Measurements from ENCODE around the gene CUX1.

Gene CUX1

DNA sequence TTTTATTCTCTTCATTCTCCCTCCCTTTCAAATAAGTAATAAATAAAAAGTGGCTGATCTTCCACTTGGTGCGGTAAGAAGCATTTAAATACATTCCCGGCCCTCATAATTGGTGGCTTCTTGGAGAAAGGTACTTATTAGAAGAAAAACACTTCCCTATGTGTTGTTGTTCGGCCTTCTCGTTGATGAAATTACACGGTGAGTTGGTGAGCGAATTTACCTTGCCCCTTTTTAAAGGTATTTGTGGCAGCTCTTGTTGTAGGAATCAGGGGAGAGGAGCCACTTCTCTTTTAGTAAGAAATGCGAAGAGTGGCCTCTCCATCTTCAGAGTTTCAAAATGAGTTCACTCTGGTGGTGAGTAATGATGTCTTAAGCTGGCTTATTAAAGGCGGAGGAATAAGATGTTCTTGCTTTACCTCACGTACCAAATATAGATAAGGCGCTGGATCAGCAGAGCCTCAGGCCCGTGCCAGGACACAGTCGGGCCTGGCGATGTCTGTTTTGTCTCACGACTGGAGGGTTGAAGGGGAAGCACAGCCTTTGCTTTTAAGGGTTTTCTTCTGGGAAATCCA lies 135.9 kb downstream of the CUX1 start:
- Histone ChIP-seq H3K27ac (replicated peaks) (no peak overlapping the region), H3K4me3 (replicated peaks; ENCODE audit: insufficient read depth, low read length) (no peak overlapping the region), H3K27me3 (ENCODE audit: insufficient read depth, poor library complexity, severe bottlenecking) (no peaks in the 10 kb centered on the region)
- TF ChIP-seq, protein P1, sequence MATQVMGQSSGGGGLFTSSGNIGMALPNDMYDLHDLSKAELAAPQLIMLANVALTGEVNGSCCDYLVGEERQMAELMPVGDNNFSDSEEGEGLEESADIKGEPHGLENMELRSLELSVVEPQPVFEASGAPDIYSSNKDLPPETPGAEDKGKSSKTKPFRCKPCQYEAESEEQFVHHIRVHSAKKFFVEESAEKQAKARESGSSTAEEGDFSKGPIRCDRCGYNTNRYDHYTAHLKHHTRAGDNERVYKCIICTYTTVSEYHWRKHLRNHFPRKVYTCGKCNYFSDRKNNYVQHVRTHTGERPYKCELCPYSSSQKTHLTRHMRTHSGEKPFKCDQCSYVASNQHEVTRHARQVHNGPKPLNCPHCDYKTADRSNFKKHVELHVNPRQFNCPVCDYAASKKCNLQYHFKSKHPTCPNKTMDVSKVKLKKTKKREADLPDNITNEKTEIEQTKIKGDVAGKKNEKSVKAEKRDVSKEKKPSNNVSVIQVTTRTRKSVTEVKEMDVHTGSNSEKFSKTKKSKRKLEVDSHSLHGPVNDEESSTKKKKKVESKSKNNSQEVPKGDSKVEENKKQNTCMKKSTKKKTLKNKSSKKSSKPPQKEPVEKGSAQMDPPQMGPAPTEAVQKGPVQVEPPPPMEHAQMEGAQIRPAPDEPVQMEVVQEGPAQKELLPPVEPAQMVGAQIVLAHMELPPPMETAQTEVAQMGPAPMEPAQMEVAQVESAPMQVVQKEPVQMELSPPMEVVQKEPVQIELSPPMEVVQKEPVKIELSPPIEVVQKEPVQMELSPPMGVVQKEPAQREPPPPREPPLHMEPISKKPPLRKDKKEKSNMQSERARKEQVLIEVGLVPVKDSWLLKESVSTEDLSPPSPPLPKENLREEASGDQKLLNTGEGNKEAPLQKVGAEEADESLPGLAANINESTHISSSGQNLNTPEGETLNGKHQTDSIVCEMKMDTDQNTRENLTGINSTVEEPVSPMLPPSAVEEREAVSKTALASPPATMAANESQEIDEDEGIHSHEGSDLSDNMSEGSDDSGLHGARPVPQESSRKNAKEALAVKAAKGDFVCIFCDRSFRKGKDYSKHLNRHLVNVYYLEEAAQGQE (IDR thresholded peaks at IDR 0.05; ENCODE audit: insufficient replicate concordance, low read depth): no peak
- TF ChIP-seq POLR2AphosphoS5 (IDR thresholded peaks at IDR 0.05; ENCODE audit: low read depth) (no peak), GABPA (IDR thresholded peaks at IDR 0.05; ENCODE audit: low read depth) (no peak), SPI1 (IDR thresholded peaks at IDR 0.05; ENCODE audit: borderline replicate concordance, low read depth) (no peak)
- TF ChIP-seq, protein P2, sequence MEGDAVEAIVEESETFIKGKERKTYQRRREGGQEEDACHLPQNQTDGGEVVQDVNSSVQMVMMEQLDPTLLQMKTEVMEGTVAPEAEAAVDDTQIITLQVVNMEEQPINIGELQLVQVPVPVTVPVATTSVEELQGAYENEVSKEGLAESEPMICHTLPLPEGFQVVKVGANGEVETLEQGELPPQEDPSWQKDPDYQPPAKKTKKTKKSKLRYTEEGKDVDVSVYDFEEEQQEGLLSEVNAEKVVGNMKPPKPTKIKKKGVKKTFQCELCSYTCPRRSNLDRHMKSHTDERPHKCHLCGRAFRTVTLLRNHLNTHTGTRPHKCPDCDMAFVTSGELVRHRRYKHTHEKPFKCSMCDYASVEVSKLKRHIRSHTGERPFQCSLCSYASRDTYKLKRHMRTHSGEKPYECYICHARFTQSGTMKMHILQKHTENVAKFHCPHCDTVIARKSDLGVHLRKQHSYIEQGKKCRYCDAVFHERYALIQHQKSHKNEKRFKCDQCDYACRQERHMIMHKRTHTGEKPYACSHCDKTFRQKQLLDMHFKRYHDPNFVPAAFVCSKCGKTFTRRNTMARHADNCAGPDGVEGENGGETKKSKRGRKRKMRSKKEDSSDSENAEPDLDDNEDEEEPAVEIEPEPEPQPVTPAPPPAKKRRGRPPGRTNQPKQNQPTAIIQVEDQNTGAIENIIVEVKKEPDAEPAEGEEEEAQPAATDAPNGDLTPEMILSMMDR (IDR thresholded peaks at IDR 0.05; ENCODE audit: insufficient read depth, low read length): no peak
- DNase-seq (ENCODE audit: low read depth in 1 of 2, low spot score in 1 of 2): peak in 1 of 2 experiments; percentile 27

DNA sequence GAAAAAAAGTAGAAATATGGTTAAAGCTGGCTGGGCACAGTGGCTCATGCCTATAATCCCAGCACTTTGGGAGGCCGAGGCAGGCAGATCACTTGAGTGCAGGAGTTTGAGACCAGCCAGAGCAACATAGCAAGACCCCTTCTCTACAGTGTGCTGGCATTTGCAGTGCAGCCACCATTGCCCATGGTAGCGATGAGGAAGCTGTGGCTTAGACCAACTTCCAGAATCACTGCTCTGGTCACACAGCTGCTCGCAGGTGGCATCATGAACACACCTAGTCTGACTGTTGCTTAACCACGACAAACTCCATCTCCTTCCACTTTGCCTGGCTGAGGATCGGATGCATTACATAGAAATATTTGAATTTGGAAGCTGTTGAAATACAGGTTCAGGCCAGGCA lies 137.1 kb downstream of the CUX1 start:
- Histone ChIP-seq H3K4me3 (replicated peaks; ENCODE audit: insufficient read depth, low read length) (no peak overlapping the region), H3K27ac (replicated peaks) (no peak overlapping the region), H3K27me3 (ENCODE audit: insufficient read depth, poor library complexity, severe bottlenecking) (no peaks in the 10 kb centered on the region)
- DNase-seq (ENCODE audit: low read depth in 1 of 2, low spot score in 1 of 2): peak; percentile 12 to 25
- TF ChIP-seq GABPA (IDR thresholded peaks at IDR 0.05; ENCODE audit: low read depth) (no peak), SPI1 (IDR thresholded peaks at IDR 0.05; ENCODE audit: borderline replicate concordance, low read depth) (no peak), POLR2AphosphoS5 (IDR thresholded peaks at IDR 0.05; ENCODE audit: low read depth) (no peak)
- TF ChIP-seq, protein P2 (IDR thresholded peaks at IDR 0.05; ENCODE audit: insufficient read depth, low read length): no peak
- TF ChIP-seq, protein P1 (IDR thresholded peaks at IDR 0.05; ENCODE audit: insufficient replicate concordance, low read depth): no peak

DNA sequence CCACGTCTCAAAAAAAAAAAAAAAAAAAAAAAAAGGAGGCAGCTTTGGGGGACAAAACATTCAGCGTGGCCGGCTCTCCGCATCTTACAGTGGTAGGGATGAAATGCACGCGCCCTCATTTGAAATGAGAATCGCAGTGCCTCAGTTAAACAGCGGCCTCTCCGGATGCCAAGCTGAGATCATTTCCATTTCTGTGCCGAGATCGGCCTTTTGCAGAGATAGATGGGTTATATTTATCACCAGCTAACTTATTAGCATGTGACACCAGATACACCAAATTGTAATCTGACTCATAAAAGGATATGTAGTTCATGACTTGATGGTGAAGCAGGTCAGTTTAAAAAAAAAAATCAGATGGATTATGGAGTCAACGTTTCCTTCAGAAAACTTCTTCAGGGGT lies 138.7 kb downstream of the CUX1 start:
- H3K27ac ChIP-seq (replicated peaks): no peak overlapping the region
- no peak for DNase-seq (ENCODE audit: low read depth in 1 of 2, low spot score in 1 of 2)

More for the DNA sequence above, 138.7 kb downstream of the CUX1 start:
- no peak for TF ChIP-seq POLR2AphosphoS5 (IDR thresholded peaks at IDR 0.05; ENCODE audit: low read depth)
- no peak for TF ChIP-seq SPI1 (IDR thresholded peaks at IDR 0.05; ENCODE audit: borderline replicate concordance, low read depth)
- TF ChIP-seq, protein P2 (IDR thresholded peaks at IDR 0.05; ENCODE audit: insufficient read depth, low read length): no peak
- TF ChIP-seq, protein P1 (IDR thresholded peaks at IDR 0.05; ENCODE audit: insufficient replicate concordance, low read depth): no peak
- no peak for TF ChIP-seq GABPA (IDR thresholded peaks at IDR 0.05; ENCODE audit: low read depth)
- H3K27me3 ChIP-seq (ENCODE audit: insufficient read depth, poor library complexity, severe bottlenecking): no peaks in the 10 kb centered on the region
- no peak overlapping the region for H3K4me3 ChIP-seq (replicated peaks; ENCODE audit: insufficient read depth, low read length)

All from HL-60 (cell line).